Endothelial cell of umbilical vein (primary cell): ENCODE measurements around the gene KCNC1. TPM values are rescaled to one million over a fixed set of nuclear protein-coding genes. Genes with fewer than 3 reads are reported as not detected.

ENCODE experiments used
- BruUV-seq: library from RNA; stranded (reverse); fragments of 400-500 nt; replicated peaks from 2 replicates; lab custom pipeline; 2021; lab: Mats Ljungman, UMichigan
- CTCF ChIA-PET: fragments of 300-600, 350-600 bp; sonication (Branson Sonifier 250); formaldehyde crosslinking; loops from one replicate; lab custom pipeline; 2021; ENCODE audit warnings: antibody characterized with exemption, inconsistent platforms; lab: Charles Lee
- POLR2A ChIA-PET: fragments of 300-600, 350-600 bp; sonication (Branson Sonifier 250); formaldehyde crosslinking; loops from one replicate; lab custom pipeline; 2021; ENCODE audit warnings: antibody characterized with exemption, inconsistent platforms; lab: Charles Lee
- DNase-seq: peaks from one replicate; pipeline ENCODE4 v3.0.0-alpha.2; 2011; ENCODE audit warnings: low read depth, low spot score
- FAIRE-seq: peaks from 2 replicates; lab custom pipeline; 2011; peaks lifted over from hg19 to GRCh38; lab: Jason Lieb, UNC
- H2AFZ ChIP-seq: 2 replicates; pipeline ENCODE4 v1.6.0; 2012; ENCODE audit warnings: low read depth, low read length, control low read depth, inconsistent platforms
- H3K27ac ChIP-seq: 2 replicates; pipeline ENCODE4 v1.5.1; 2011; ENCODE audit warnings: low read depth, mild to moderate bottlenecking, control low read depth, low read length, moderate library complexity; ENCODE audit not compliant: insufficient read depth
- H3K27me3 ChIP-seq, 2 experiments: 2 replicates each; pipeline versions ENCODE4 v1.6.0 to v1.6.1; 2011; ENCODE audit warnings: low read length in 2 of 2, mixed read lengths in 1 of 2; ENCODE audit not compliant: control insufficient read depth in 2 of 2, insufficient read depth in 2 of 2
- H3K36me3 ChIP-seq, 2 experiments: 2 replicates in 1 of 2; 3 replicates in 1 of 2; pipeline ENCODE4 v1.5.1; 2011; ENCODE audit warnings: low read length in 2 of 2, mild to moderate bottlenecking in 1 of 2, moderate library complexity in 1 of 2; ENCODE audit not compliant: control insufficient read depth in 2 of 2, insufficient read depth in 2 of 2; ENCODE audit errors: extremely low read depth in 1 of 2
- H3K4me1 ChIP-seq: 3 replicates; pipeline ENCODE4 v1.5.1; 2011; ENCODE audit warnings: mild to moderate bottlenecking, low read length; ENCODE audit not compliant: control insufficient read depth, insufficient read depth; ENCODE audit errors: extremely low read depth
- H3K4me2 ChIP-seq: 2 replicates; pipeline ENCODE4 v1.6.1; 2011; ENCODE audit warnings: low read length, control low read depth, mixed read lengths; ENCODE audit not compliant: insufficient read depth
- H3K4me3 ChIP-seq, 3 experiments: fragments of 200-600 bp in 1 of 3; sonication (generic), shearing (Covaris generic) in 1 of 3; replicated peaks in 1 of 3; 2 replicates each; pipeline ENCODE4 v1.5.1; 2011 to 2016; ENCODE audit warnings: control low read depth in 3 of 3, low read length in 3 of 3, mild to moderate bottlenecking in 2 of 3, inconsistent platforms in 1 of 3, low read depth in 1 of 3, moderate library complexity in 1 of 3; ENCODE audit not compliant: insufficient read depth in 1 of 3
- H3K79me2 ChIP-seq: 2 replicates; pipeline ENCODE4 v1.6.0; 2012; ENCODE audit warnings: low read length, inconsistent platforms; ENCODE audit not compliant: control insufficient read depth, insufficient read depth
- H3K9ac ChIP-seq: replicated peaks from 2 replicates; pipeline ENCODE3; 2011; ENCODE audit warnings: low read length, control low read depth; ENCODE audit not compliant: insufficient read depth; ENCODE audit errors: extremely low read depth
- H3K9me1 ChIP-seq: replicated peaks from 3 replicates; pipeline ENCODE4 v1.6.0; 2011; ENCODE audit warnings: mild to moderate bottlenecking, low read length; ENCODE audit not compliant: control insufficient read depth, insufficient read depth; ENCODE audit errors: extremely low read depth
- H3K9me3 ChIP-seq: replicated peaks from 2 replicates; pipeline ENCODE4 v1.5.1; 2012; ENCODE audit warnings: low read length, inconsistent platforms; ENCODE audit not compliant: control insufficient read depth, insufficient read depth
- H4K20me1 ChIP-seq: replicated peaks from 2 replicates; pipeline ENCODE3; 2011; ENCODE audit warnings: mild to moderate bottlenecking, low read length; ENCODE audit not compliant: control insufficient read depth, insufficient read depth; ENCODE audit errors: extremely low read depth
- CTCF ChIP-seq, 2 donors: IDR thresholded peaks; 1 replicate in 1 of 2; 2 replicates in 1 of 2; pipeline ENCODE4 v1.5.1; 2011; ENCODE audit warnings: low read length in 2 of 2, mild to moderate bottlenecking in 2 of 2, moderate library complexity in 2 of 2, control low read depth in 1 of 2, inconsistent platforms in 1 of 2, low read depth in 1 of 2; ENCODE audit not compliant: insufficient read depth in 1 of 2; ENCODE audit errors: extremely low read depth in 1 of 2
- EZH2 ChIP-seq: IDR thresholded peaks from 2 replicates; pipeline ENCODE4 v1.6.1; 2012; ENCODE audit warnings: borderline replicate concordance, low read depth, mild to moderate bottlenecking, moderate library complexity, low read length, inconsistent platforms; ENCODE audit not compliant: severe bottlenecking
- FOS ChIP-seq: IDR thresholded peaks from 2 replicates; pipeline ENCODE4 v1.6.1; 2011; ENCODE audit warnings: mild to moderate bottlenecking, low read length, moderate library complexity, borderline replicate concordance; ENCODE audit not compliant: insufficient read depth
- GATA2 ChIP-seq: IDR thresholded peaks from 2 replicates; pipeline ENCODE4 v1.7.0; 2011; ENCODE audit warnings: low read depth, mild to moderate bottlenecking, moderate library complexity, mixed read lengths, low read length; ENCODE audit not compliant: insufficient read length, insufficient read depth
- JUN ChIP-seq: IDR thresholded peaks from 2 replicates; pipeline ENCODE4 v1.6.1; 2011; ENCODE audit warnings: borderline replicate concordance, low read depth; ENCODE audit not compliant: insufficient read length, insufficient read depth
- MAX ChIP-seq: IDR thresholded peaks from 2 replicates; pipeline ENCODE4 v1.6.1; 2011; ENCODE audit not compliant: insufficient read depth, insufficient read length
- MYC ChIP-seq: IDR thresholded peaks from one replicate; pipeline ENCODE4 v1.6.1; 2011; ENCODE audit warnings: mild to moderate bottlenecking, low read depth, low read length
- POLR2A ChIP-seq: IDR thresholded peaks from 2 replicates; pipeline ENCODE4 v1.6.1; 2012; ENCODE audit warnings: low read depth, mild to moderate bottlenecking, control low read depth, low read length
- POLR2AphosphoS5 ChIP-seq: IDR thresholded peaks from 2 replicates; pipeline ENCODE4 v1.6.1; 2012; ENCODE audit warnings: low read depth, mild to moderate bottlenecking, control low read depth, low read length, moderate library complexity; ENCODE audit not compliant: insufficient read depth
- dilution Hi-C: fragments of 300-500 bp; cut with MboI; formaldehyde crosslinking; loops from one replicate; pipeline ENCODE4 v1.15.0; 2019; ENCODE audit warnings: low sequenced_read_pairs; ENCODE audit not compliant: extremely low pct_ligation_motif_present
- intact Hi-C: fragments of 100-400 bp; cut with micrococcal nuclease; formaldehyde crosslinking; loops from one replicate; pipeline ENCODE4 v1.10.0; 2022
- polyA plus RNA-seq, 4 experiments: library from polyadenylated mRNA; depleted of rRNA in 3 of 4; stranded (reverse) in 3 of 4; unstranded in 1 of 4; fragments of >200 nt; gene quantifications; 2 replicates each; pipeline versions ENCODE4 v1.2.1 to v1.2.3, GENCODE V29; 2011 to 2012; ENCODE audit warnings: missing spikeins in 1 of 4
- total RNA-seq: library from RNA; stranded (reverse); gene quantifications from 2 replicates; pipeline ENCODE4 v1.2.3, GENCODE V29; 2021

Gene KCNC1
- total and polyA plus RNA-seq, 2 donors (not counting 3 experiments of a cell fraction or from before 2014, with no cell fraction given): not detected

DNA sequence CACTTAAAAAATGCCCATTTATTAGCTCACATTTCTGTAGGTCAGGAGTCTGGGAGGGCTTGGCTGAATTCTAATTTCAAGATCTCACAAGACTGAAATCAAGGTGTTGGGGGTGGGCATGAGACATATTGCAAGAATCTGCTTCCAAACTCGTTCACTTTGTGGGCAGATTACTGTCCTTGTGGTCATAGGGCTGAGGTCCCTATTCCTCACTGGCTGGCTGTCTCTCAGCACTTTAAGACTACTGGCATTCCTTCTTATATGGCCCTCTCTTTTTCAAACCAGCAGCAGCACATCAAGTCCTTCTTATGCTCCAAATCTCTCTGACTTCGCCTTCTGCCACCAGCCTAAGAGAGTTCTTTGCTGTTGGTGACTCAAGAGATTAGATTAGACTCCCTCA is 43.0 kb upstream of the KCNC1 start:
- peaks cover 25 to 45% of the 10 kb centered on the region in 2 experiments for H3K27me3 ChIP-seq
- no peak for TF ChIP-seq GATA2
- TF ChIP-seq POLR2AphosphoS5: no peak
- no peak for TF ChIP-seq POLR2A
- TF ChIP-seq FOS: no peak
- no peak for TF ChIP-seq EZH2
- TF ChIP-seq MAX: no peak
- no peak for TF ChIP-seq JUN
- no peak for TF ChIP-seq MYC
- TF ChIP-seq CTCF (IDR thresholded peaks at IDR 0.05; ENCODE audit: extremely low read depth in 1 of 2, insufficient read depth in 1 of 2, low read depth in 1 of 2, low read length in 2 of 2): no peak
- H3K4me3 ChIP-seq: no peak overlapping the region
- FAIRE-seq: no peak
- H3K79me2 ChIP-seq: no peaks in the 10 kb centered on the region
- H3K27ac ChIP-seq: no peak overlapping the region
- BruUV-seq: no TSS peak
- intact Hi-C loops (no loop called here), dilution Hi-C loops (no loop called here)
- H3K4me1 ChIP-seq: no peaks in the 10 kb centered on the region
- no peak for DNase-seq
- H3K9ac ChIP-seq: no peak overlapping the region
- no peaks in the 10 kb centered on the region for H3K9me3 ChIP-seq
- ChIA-PET POLR2A (no interaction called here), CTCF (interaction anchor here (1.1 kb wide), 1 partner anchor 93 kb away, joined by 3 read pairs; no protein-coding TSS in a partner anchor)
- no peaks in the 10 kb centered on the region for H3K36me3 ChIP-seq
- H4K20me1 ChIP-seq: no peaks in the 10 kb centered on the region
- H3K9me1 ChIP-seq: no peaks in the 10 kb centered on the region
- H2AFZ ChIP-seq: no peak overlapping the region
- H3K4me2 ChIP-seq: no peak overlapping the region
